Measurements from ENCODE around the gene ANKFY1.

Gene ANKFY1

GRCh38 chr17:4143563-4144421 lies 120.0 kb downstream of the ANKFY1 start (continued):
- TF ChIP-seq PRDM6 (tag by site-specific recombination; IDR thresholded peaks at IDR 0.05) (no peak), ZNF521 (tag by site-specific recombination; IDR thresholded peaks at IDR 0.05) (no peak), ZSCAN30 (tag by site-specific recombination; IDR thresholded peaks at IDR 0.05) (peak; percentile 59; the same call in 1 of the 2 replicates), ZNF585B (tag by site-specific recombination; IDR thresholded peaks at IDR 0.05) (no peak), ZNF571 (tag by site-specific recombination; IDR thresholded peaks at IDR 0.05) (no peak), ZIC2 (tag by site-specific recombination; IDR thresholded peaks at IDR 0.05) (no peak), ZNF423 (tag by site-specific recombination; IDR thresholded peaks at IDR 0.05) (no peak), ZNF169 (tag by site-specific recombination; IDR thresholded peaks at IDR 0.05) (no peak), SALL2 (tag by site-specific recombination; IDR thresholded peaks at IDR 0.05; ENCODE audit: borderline replicate concordance) (no peak), SP2 (tag by site-specific recombination; IDR thresholded peaks at IDR 0.05) (peak; percentile 56), HOXA7 (CRISPR knock-in tag; IDR thresholded peaks at IDR 0.05; ENCODE audit: borderline replicate concordance) (no peak), ZNF530 (tag by site-specific recombination; IDR thresholded peaks at IDR 0.05; ENCODE audit: low read depth) (no peak), ZNF510 (tag by site-specific recombination; IDR thresholded peaks at IDR 0.05; ENCODE audit: insufficient replicate concordance) (no peak), ZNF664 (tag by site-specific recombination; IDR thresholded peaks at IDR 0.05) (no peak), ZEB2 (tag by site-specific recombination; IDR thresholded peaks at IDR 0.05) (0 out of 2 replicates have a peak, but pooled peaks have one; percentile 4), ZNF791 (tag by site-specific recombination; IDR thresholded peaks at IDR 0.05) (no peak), KLF1 (tag by site-specific recombination; IDR thresholded peaks at IDR 0.05) (peak; percentile 23; the same call in 1 of the 2 replicates), YY1 (tag by site-specific recombination; IDR thresholded peaks at IDR 0.05) (peak; percentile 76), ZNF596 (tag by site-specific recombination; IDR thresholded peaks at IDR 0.05) (peak; percentile 96), ZNF837 (tag by site-specific recombination; IDR thresholded peaks at IDR 0.05) (no peak), ZNF350 (tag by site-specific recombination; IDR thresholded peaks at IDR 0.05) (no peak), KLF17 (tag by site-specific recombination; IDR thresholded peaks at IDR 0.05) (peak; percentile 73; the same call in 1 of the 2 replicates), ZNF624 (tag by site-specific recombination; IDR thresholded peaks at IDR 0.05) (no peak), ZFHX2 (tag by site-specific recombination; conservative IDR thresholded peaks at IDR 0.05) (no peak), ZNF184 (tag by site-specific recombination; IDR thresholded peaks at IDR 0.05) (no peak), SCRT1 (tag by site-specific recombination; IDR thresholded peaks at IDR 0.05; ENCODE audit: borderline replicate concordance) (no peak), ZNF549 (tag by site-specific recombination; IDR thresholded peaks at IDR 0.05) (no peak), ZNF398 (tag by site-specific recombination; IDR thresholded peaks at IDR 0.05) (peak; percentile 63; the same call in 1 of the 2 replicates), ZNF785 (tag by site-specific recombination; IDR thresholded peaks at IDR 0.05) (no peak)
- TF ChIP-seq, protein P1, sequence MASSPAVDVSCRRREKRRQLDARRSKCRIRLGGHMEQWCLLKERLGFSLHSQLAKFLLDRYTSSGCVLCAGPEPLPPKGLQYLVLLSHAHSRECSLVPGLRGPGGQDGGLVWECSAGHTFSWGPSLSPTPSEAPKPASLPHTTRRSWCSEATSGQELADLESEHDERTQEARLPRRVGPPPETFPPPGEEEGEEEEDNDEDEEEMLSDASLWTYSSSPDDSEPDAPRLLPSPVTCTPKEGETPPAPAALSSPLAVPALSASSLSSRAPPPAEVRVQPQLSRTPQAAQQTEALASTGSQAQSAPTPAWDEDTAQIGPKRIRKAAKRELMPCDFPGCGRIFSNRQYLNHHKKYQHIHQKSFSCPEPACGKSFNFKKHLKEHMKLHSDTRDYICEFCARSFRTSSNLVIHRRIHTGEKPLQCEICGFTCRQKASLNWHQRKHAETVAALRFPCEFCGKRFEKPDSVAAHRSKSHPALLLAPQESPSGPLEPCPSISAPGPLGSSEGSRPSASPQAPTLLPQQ (tag by site-specific recombination; IDR thresholded peaks at IDR 0.05): peak; percentile 83
- TF ChIP-seq, protein P2, sequence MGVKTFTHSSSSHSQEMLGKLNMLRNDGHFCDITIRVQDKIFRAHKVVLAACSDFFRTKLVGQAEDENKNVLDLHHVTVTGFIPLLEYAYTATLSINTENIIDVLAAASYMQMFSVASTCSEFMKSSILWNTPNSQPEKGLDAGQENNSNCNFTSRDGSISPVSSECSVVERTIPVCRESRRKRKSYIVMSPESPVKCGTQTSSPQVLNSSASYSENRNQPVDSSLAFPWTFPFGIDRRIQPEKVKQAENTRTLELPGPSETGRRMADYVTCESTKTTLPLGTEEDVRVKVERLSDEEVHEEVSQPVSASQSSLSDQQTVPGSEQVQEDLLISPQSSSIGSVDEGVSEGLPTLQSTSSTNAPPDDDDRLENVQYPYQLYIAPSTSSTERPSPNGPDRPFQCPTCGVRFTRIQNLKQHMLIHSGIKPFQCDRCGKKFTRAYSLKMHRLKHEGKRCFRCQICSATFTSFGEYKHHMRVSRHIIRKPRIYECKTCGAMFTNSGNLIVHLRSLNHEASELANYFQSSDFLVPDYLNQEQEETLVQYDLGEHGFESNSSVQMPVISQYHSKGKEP (tag by site-specific recombination; IDR thresholded peaks at IDR 0.05): no peak; the same call in 1 of the 2 replicates
- TF ChIP-seq, protein P3, sequence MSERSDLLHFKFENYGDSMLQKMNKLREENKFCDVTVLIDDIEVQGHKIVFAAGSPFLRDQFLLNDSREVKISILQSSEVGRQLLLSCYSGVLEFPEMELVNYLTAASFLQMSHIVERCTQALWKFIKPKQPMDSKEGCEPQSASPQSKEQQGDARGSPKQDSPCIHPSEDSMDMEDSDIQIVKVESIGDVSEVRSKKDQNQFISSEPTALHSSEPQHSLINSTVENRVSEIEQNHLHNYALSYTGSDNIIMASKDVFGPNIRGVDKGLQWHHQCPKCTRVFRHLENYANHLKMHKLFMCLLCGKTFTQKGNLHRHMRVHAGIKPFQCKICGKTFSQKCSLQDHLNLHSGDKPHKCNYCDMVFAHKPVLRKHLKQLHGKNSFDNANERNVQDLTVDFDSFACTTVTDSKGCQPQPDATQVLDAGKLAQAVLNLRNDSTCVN (tag by site-specific recombination; optimal IDR thresholded peaks at IDR 0.05): peak; percentile 80

Data from HEK293 (cell line).